GM12872 (cell line): Measurements from ENCODE around the gene GPR85.

Experiments used
- CTCF ChIP-seq: IDR thresholded peaks from 3 replicates; pipeline ENCODE4 v1.5.1; 2011; ENCODE audit warnings: low read depth, mild to moderate bottlenecking, low read length, moderate library complexity; ENCODE audit not compliant: insufficient read depth

GPR85 gene

DNA sequence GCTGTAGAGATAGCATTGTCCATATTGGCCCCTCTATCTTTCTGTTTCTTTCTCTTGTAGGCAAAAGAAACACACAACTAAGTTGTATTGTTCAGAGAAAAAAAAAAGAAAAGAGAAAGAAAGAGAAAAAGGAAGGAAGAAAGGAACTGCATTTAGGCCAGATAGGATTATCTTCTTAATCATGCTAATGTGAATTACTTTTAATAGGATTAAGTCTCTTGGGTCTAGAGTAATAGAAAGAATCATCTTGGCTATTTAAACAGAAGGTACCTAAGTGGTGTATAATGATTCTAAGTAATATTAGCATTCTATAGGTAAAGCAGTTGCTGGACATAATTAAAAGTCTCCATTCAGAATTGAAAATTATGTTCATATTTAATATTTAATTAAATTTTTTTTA is 42.2 kb downstream of the GPR85 start:
- TF ChIP-seq CTCF, result no peak

DNA sequence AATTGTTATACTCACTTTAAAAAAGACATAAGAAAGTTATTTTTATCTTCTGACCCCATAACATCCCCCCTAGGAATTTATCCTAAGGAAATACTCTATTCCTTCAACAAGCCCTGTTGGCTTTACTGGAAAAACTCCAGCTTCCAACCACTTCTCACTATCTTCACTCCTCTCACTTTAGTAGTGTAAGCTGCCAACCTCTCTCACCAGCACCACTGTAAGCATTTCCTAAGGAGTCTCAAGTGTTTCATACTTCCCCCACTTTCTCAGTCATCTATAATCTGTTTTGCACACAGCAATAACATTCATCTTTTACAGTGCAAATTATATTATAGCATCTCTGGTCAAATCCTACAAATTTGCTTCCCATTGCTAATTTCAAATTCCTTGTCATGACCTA is 45.8 kb downstream of the GPR85 start:
- TF ChIP-seq CTCF, result no peak

DNA sequence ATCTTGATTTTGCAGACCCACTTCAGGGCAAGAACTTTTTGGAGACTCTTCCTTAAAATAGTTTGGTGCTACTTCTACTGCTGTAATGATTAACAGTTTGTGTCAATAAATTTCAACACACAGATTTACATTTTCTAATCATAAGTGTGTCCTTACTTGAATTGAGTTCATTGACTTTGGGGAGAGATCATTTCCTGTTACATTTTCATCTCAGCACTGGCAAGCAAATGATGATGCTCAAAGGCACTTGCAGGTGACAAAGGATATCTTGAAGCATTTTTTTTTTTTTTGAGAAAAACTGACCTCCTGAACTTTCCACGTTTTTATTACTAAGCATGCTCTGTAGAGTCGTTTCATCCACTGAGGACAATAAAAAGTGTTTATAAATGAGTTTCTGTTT is 52.7 kb downstream of the GPR85 start:
- TF ChIP-seq CTCF, result no peak
